Measurements from ENCODE around the gene THRA.

THRA gene

GRCh38 chr17:40113110-40113906 lies 50.5 kb downstream of the THRA start:
- H3K4me3 Mint-ChIP-seq, result peak overlapping the region; percentile 89
- peaks cover 1% of the 10 kb centered on the region for H3K36me3 Mint-ChIP-seq (ENCODE audit: low read depth)
- no peaks in the 10 kb centered on the region for H3K27me3 Mint-ChIP-seq (ENCODE audit: low read depth)
- peak overlapping the region; percentile 84 for H3K27ac Mint-ChIP-seq
- H3K9me3 Mint-ChIP-seq, result no peaks in the 10 kb centered on the region
- peaks cover 39% of the 10 kb centered on the region for H3K4me1 Mint-ChIP-seq (ENCODE audit: low read depth)

GRCh38 chr17:40113907-40114245 lies 51.1 kb downstream of the THRA start:
- Mint-ChIP-seq H3K27me3 (ENCODE audit: low read depth) (no peaks in the 10 kb centered on the region), H3K4me1 (ENCODE audit: low read depth) (peaks cover 39% of the 10 kb centered on the region), H3K27ac (peak overlapping the region; percentile 14), H3K4me3 (peak overlapping the region; percentile 89), H3K9me3 (no peaks in the 10 kb centered on the region), H3K36me3 (ENCODE audit: low read depth) (peaks cover 1% of the 10 kb centered on the region)

GRCh38 chr17:40115101-40115436 lies 52.3 kb downstream of the THRA start:
- no peak overlapping the region for H3K4me3 Mint-ChIP-seq
- H3K27me3 Mint-ChIP-seq (ENCODE audit: low read depth), result no peaks in the 10 kb centered on the region
- H3K27ac Mint-ChIP-seq, result no peak overlapping the region
- H3K36me3 Mint-ChIP-seq (ENCODE audit: low read depth), result peaks cover 1% of the 10 kb centered on the region
- no peaks in the 10 kb centered on the region for H3K9me3 Mint-ChIP-seq
- peaks cover 33% of the 10 kb centered on the region for H3K4me1 Mint-ChIP-seq (ENCODE audit: low read depth)

- Mint-ChIP-seq H3K36me3 (ENCODE audit: low read depth) (peaks cover 13% of the 10 kb centered on the region), H3K4me3 (peak within 1 kb of the TSS; percentile 80), H3K9me3 (no peaks in the 10 kb centered on the region), H3K27ac (peak within 1 kb of the TSS; percentile 65), H3K27me3 (ENCODE audit: low read depth) (no peaks in the 10 kb centered on the region), H3K4me1 (ENCODE audit: low read depth) (peaks cover 34% of the 10 kb centered on the region)
Observed at GRCh38 chr17:40121181-40122135, 58.7 kb downstream of the THRA start, which contains the start of gene MSL1. TSS of gene MSL1 (plus strand) at chr17:40121971. CDS start at chr17:40122613, 642 bp downstream.

- Mint-ChIP-seq H3K27me3 (ENCODE audit: low read depth) (no peaks in the 10 kb centered on the region), H3K27ac (no peak overlapping the region), H3K36me3 (ENCODE audit: low read depth) (peaks cover 16% of the 10 kb centered on the region), H3K4me3 (peak overlapping the region; percentile 3), H3K9me3 (no peaks in the 10 kb centered on the region), H3K4me1 (ENCODE audit: low read depth) (peaks cover 36% of the 10 kb centered on the region)
Observed at GRCh38 chr17:40122136-40122998, 59.6 kb downstream of the THRA start.

GRCh38 chr17:40122999-40123810 lies 60.4 kb downstream of the THRA start:
- Mint-ChIP-seq H3K27me3 (ENCODE audit: low read depth) (no peaks in the 10 kb centered on the region), H3K36me3 (ENCODE audit: low read depth) (peaks cover 20% of the 10 kb centered on the region), H3K4me3 (peak overlapping the region; percentile 96), H3K9me3 (no peaks in the 10 kb centered on the region), H3K27ac (peak overlapping the region; percentile 88), H3K4me1 (ENCODE audit: low read depth) (peaks cover 34% of the 10 kb centered on the region)

- Mint-ChIP-seq H3K9me3 (no peaks in the 10 kb centered on the region), H3K27ac (peak overlapping the region; percentile 88), H3K36me3 (ENCODE audit: low read depth) (peaks cover 20% of the 10 kb centered on the region), H3K27me3 (ENCODE audit: low read depth) (no peaks in the 10 kb centered on the region), H3K4me3 (peak overlapping the region; percentile 96), H3K4me1 (ENCODE audit: low read depth) (peaks cover 32% of the 10 kb centered on the region)
Observed at GRCh38 chr17:40123811-40124114, 61.0 kb downstream of the THRA start.

GRCh38 chr17:40124279-40125141 lies 61.7 kb downstream of the THRA start:
- H3K27me3 Mint-ChIP-seq (ENCODE audit: low read depth), result no peaks in the 10 kb centered on the region
- peaks cover 25% of the 10 kb centered on the region for H3K36me3 Mint-ChIP-seq (ENCODE audit: low read depth)
- H3K9me3 Mint-ChIP-seq, result no peaks in the 10 kb centered on the region
- peak overlapping the region; percentile 96 for H3K4me3 Mint-ChIP-seq
- H3K4me1 Mint-ChIP-seq (ENCODE audit: low read depth), result peaks cover 32% of the 10 kb centered on the region
- peak overlapping the region; percentile 1 for H3K27ac Mint-ChIP-seq

- Mint-ChIP-seq H3K27ac (no peak overlapping the region), H3K36me3 (ENCODE audit: low read depth) (peaks cover 62% of the 10 kb centered on the region), H3K27me3 (ENCODE audit: low read depth) (no peaks in the 10 kb centered on the region)
Observed at GRCh38 chr17:40129498-40129897, 66.7 kb downstream of the THRA start.

GRCh38 chr17:40130352-40131042 lies 67.7 kb downstream of the THRA start:
- Mint-ChIP-seq H3K36me3 (ENCODE audit: low read depth) (peaks cover 67% of the 10 kb centered on the region), H3K9me3 (no peaks in the 10 kb centered on the region), H3K4me3 (no peak overlapping the region), H3K27me3 (ENCODE audit: low read depth) (no peaks in the 10 kb centered on the region), H3K4me1 (ENCODE audit: low read depth) (peaks cover 19% of the 10 kb centered on the region), H3K27ac (no peak overlapping the region)

More at GRCh38 chr17:40129498-40129897, 66.7 kb downstream of the THRA start:
- no peaks in the 10 kb centered on the region for H3K9me3 Mint-ChIP-seq
- H3K4me1 Mint-ChIP-seq (ENCODE audit: low read depth), result peaks cover 19% of the 10 kb centered on the region
- H3K4me3 Mint-ChIP-seq, result no peak overlapping the region

GRCh38 chr17:40134184-40134583 lies 71.4 kb downstream of the THRA start:
- Mint-ChIP-seq H3K4me1 (ENCODE audit: low read depth) (peaks cover 19% of the 10 kb centered on the region), H3K27ac (no peak overlapping the region), H3K4me3 (no peak overlapping the region), H3K9me3 (no peaks in the 10 kb centered on the region), H3K27me3 (ENCODE audit: low read depth) (no peaks in the 10 kb centered on the region), H3K36me3 (ENCODE audit: low read depth) (peaks cover 62% of the 10 kb centered on the region)

- H3K4me1 Mint-ChIP-seq (ENCODE audit: low read depth), result peaks cover 19% of the 10 kb centered on the region
- H3K4me3 Mint-ChIP-seq, result no peak overlapping the region
- peaks cover 48% of the 10 kb centered on the region for H3K36me3 Mint-ChIP-seq (ENCODE audit: low read depth)
- no peaks in the 10 kb centered on the region for H3K9me3 Mint-ChIP-seq
- no peaks in the 10 kb centered on the region for H3K27me3 Mint-ChIP-seq (ENCODE audit: low read depth)
- H3K27ac Mint-ChIP-seq, result no peak overlapping the region
Observed at GRCh38 chr17:40135817-40136216, 73.1 kb downstream of the THRA start.
